AG04449 (cell line): ENCODE measurements around the gene PTPRE.

ENCODE experiments used
- CTCF ChIA-PET: fragments of 350-600 bp; formaldehyde crosslinking; extraction: SDS; loops from one replicate; lab custom pipeline; 2021; ENCODE audit warnings: antibody characterized with exemption; lab: Yijun Ruan, JAX
- POLR2A ChIA-PET: fragments of 400-600, 350-600 bp; formaldehyde crosslinking; extraction: SDS; loops from one replicate; lab custom pipeline; 2020; ENCODE audit warnings: antibody characterized with exemption, inconsistent platforms; lab: Yijun Ruan, JAX
- DNase-seq: peaks from one replicate; pipeline ENCODE4 v3.0.0-alpha.2; 2010; ENCODE audit warnings: low read depth, low spot score
- H3K4me3 ChIP-seq: 2 replicates; pipeline ENCODE4 v1.5.1; 2011; ENCODE audit warnings: low read depth, mild to moderate bottlenecking, control low read depth, low read length
- CTCF ChIP-seq: IDR thresholded peaks from one replicate; pipeline ENCODE4 v1.5.1; 2011; ENCODE audit warnings: mild to moderate bottlenecking, moderate library complexity, low read length, control low read depth, inconsistent platforms; ENCODE audit not compliant: insufficient read depth; ENCODE audit errors: missing control alignments

The PTPRE gene

GRCh38 chr10:128067691-128068397, 160.9 kb downstream of the PTPRE start:
- no peak for TF ChIP-seq CTCF
- no peak for DNase-seq
- ChIA-PET POLR2A (no interaction called here), CTCF (interaction anchor here (1.5 to 3.2 kb wide), 3 partner anchors 83 to 213 kb away, joined by 4 to 25 read pairs (median 6); partner anchors contain the start of gene PTPRE)
- H3K4me3 ChIP-seq = no peak overlapping the region

GRCh38 chr10:128068398-128069285, 161.7 kb downstream of the PTPRE start:
- ChIA-PET POLR2A (no interaction called here), CTCF (interaction anchor here (0.7 to 4.8 kb wide), 33 partner anchors 7 to 353 kb away, joined by 3 to 59 read pairs (median 4); partner anchors contain the start of gene PTPRE)
- no peak for TF ChIP-seq CTCF
- H3K4me3 ChIP-seq = no peak overlapping the region
- no peak for DNase-seq

GRCh38 chr10:128069351-128070051, 162.6 kb downstream of the PTPRE start:
- CTCF ChIA-PET = interaction anchor here (0.7 to 4.8 kb wide), 33 partner anchors 8 to 354 kb away, joined by 3 to 59 read pairs (median 4); partner anchors contain the start of gene PTPRE
- POLR2A ChIA-PET = no interaction called here
- DNase-seq = peak; percentile 16
- peak; percentile 75 for TF ChIP-seq CTCF
- no peak overlapping the region for H3K4me3 ChIP-seq

- no peak for DNase-seq
- TF ChIP-seq CTCF = no peak
- ChIA-PET CTCF (interaction anchor here (1.0 to 4.8 kb wide), 14 partner anchors 8 to 355 kb away, joined by 3 to 59 read pairs (median 6); partner anchors contain the start of gene PTPRE), POLR2A (no interaction called here)
- H3K4me3 ChIP-seq = no peak overlapping the region
Observed at GRCh38 chr10:128070161-128070560, 163.3 kb downstream of the PTPRE start.

- no peak overlapping the region for H3K4me3 ChIP-seq
- DNase-seq = no peak
- ChIA-PET CTCF (interaction anchor here (0.8 to 4.8 kb wide), 16 partner anchors 7 to 165 kb away, joined by 3 to 59 read pairs (median 5); partner anchors contain the start of gene PTPRE), POLR2A (no interaction called here)
- no peak for TF ChIP-seq CTCF
Observed at GRCh38 chr10:128070721-128071416, 164.0 kb downstream of the PTPRE start.
